Pancreas (tissue), 10 donors: ENCODE results near the gene GUCY2D. TPM values are rescaled to one million over a fixed set of nuclear protein-coding genes. Genes with fewer than 3 reads are reported as not detected.

ENCODE experiments used
- ATAC-seq, 4 donors: fragments of 200-7000 bp; cut with Tn5 transposase; one replicate each; pipeline versions ENCODE4 v1.8.0 to v1.9.1; 2020; ENCODE audit warnings: mild to moderate bottlenecking in 4 of 4, moderate library complexity in 4 of 4
- DNase-seq, 6 donors: peaks; one replicate each; pipeline ENCODE4 v3.0.0-alpha.2; 2020
- FAIRE-seq: peaks from 2 replicates; lab custom pipeline; 2012; peaks lifted over from hg19 to GRCh38; lab: Jason Lieb, UNC
- H3K27ac ChIP-seq, 4 donors: fragments of 200-600 bp; sonication (generic); 1 replicate in 3 of 4; 2 replicates in 1 of 4; pipeline versions ENCODE4 v1.5.0 to v1.8.0; 2020
- H3K27me3 ChIP-seq, 4 donors: fragments of 200-600 bp; one replicate each; pipeline ENCODE4 v1.8.0; 2021
- H3K36me3 ChIP-seq, 3 donors: fragments of 200-600 bp; sonication (generic) in 1 of 3; one replicate each; pipeline versions ENCODE4 v1.5.0 to v1.8.0; 2020 to 2021
- H3K4me1 ChIP-seq, 3 donors: fragments of 200-600 bp; one replicate each; pipeline ENCODE4 v1.8.0; 2021
- H3K4me3 ChIP-seq, 4 donors: fragments of 200-600 bp; sonication (generic) in 2 of 4; one replicate each; pipeline versions ENCODE4 v1.5.0 to v1.8.0; 2020 to 2021
- H3K9me3 ChIP-seq, 4 donors: fragments of 200-600 bp; one replicate each; pipeline ENCODE4 v1.8.0; 2021
- WGBS, 2 donors: extraction: QIAGEN DNeasy Blood & Tissue Kit; methylation state at CpG; one replicate each; pipeline ENCODE4 v1.1.7; 2013; 5-methylcytosine and 5-hydroxymethylcytosine counted together
- intact Hi-C, 3 donors: fragments of 100-400 bp; cut with DNase I; formaldehyde crosslinking; loops; one replicate each; pipeline versions ENCODE4 v1.11.1 to v1.14.2; 2022
- polyA plus RNA-seq, 2 donors: library from polyadenylated mRNA; stranded (reverse); fragments of 200-250 nt; gene quantifications; one replicate each; pipeline ENCODE4 v1.2.3, GENCODE V29; 2013
- total RNA-seq, 6 donors: library from RNA; stranded (reverse); fragmentation: NEBNext Ultra II Directional in 4 of 6; extraction: Animal tissue kit (Norgen Biotek cat#: 25700) in 4 of 6; gene quantifications; one replicate each; pipeline versions ENCODE4 v1.2.1 to v1.2.4, GENCODE V29; 2021 to 2023
- TF ChIP-seq, protein P1 (sequence below), 4 donors: fragments of 200-600 bp; sonication (generic) in 3 of 4; IDR thresholded peaks; one replicate each; pipeline versions ENCODE4 v1.5.0 to v1.8.0; 2021; ENCODE audit warnings: antibody characterized with exemption in 4 of 4
- donor health status: healthy with polysubstance abuse.
- donor health status: DM: no; HTN: no; CAD: no; lungs with moderate emphysema.
- donor health status: DM: no; HTN: no; CAD: no.
- donor health status: control.
- donor health status: control.
- donor health status: Bipolar disorder and iron deficiency.
- donor health status: DM: yes; HTN: yes; CAD: no.
- donor health status: DM: no; HTN: no; CAD: no.
- donor health status: DM: no; HTN: no; CAD: no.
- donor health status: DM: yes; HTN: yes; CAD: no.

Gene GUCY2D
- total and polyA plus RNA-seq, 8 donors, result 0.02 to 0.47 (median 0.23) TPM; not detected in 2

DNA sequence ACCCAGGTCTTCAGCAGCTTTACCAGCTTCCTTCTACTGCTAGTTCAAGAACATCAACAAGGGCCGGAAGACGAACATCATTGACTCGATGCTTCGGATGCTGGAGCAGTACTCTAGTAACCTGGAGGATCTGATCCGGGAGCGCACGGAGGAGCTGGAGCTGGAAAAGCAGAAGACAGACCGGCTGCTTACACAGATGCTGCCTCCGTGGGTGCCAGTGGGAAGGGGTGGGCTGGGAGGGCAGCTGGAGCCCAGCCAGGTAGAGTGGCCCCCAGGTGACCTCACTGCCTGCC lies 12.1 kb downstream of the GUCY2D start:
- ATAC-seq (no peak), DNase-seq (no peak), FAIRE-seq (no peak)
- Histone ChIP-seq H3K36me3 (no peaks in the 10 kb centered on the region), H3K9me3 (no peaks in the 10 kb centered on the region), H3K4me3 (no peak overlapping the region), H3K4me1 (peaks cover 5 to 8% (median 7%) of the 10 kb centered on the region in 3 donors), H3K27ac (no peak overlapping the region), H3K27me3 (no peaks in the 10 kb centered on the region)
- TF ChIP-seq, protein P1, sequence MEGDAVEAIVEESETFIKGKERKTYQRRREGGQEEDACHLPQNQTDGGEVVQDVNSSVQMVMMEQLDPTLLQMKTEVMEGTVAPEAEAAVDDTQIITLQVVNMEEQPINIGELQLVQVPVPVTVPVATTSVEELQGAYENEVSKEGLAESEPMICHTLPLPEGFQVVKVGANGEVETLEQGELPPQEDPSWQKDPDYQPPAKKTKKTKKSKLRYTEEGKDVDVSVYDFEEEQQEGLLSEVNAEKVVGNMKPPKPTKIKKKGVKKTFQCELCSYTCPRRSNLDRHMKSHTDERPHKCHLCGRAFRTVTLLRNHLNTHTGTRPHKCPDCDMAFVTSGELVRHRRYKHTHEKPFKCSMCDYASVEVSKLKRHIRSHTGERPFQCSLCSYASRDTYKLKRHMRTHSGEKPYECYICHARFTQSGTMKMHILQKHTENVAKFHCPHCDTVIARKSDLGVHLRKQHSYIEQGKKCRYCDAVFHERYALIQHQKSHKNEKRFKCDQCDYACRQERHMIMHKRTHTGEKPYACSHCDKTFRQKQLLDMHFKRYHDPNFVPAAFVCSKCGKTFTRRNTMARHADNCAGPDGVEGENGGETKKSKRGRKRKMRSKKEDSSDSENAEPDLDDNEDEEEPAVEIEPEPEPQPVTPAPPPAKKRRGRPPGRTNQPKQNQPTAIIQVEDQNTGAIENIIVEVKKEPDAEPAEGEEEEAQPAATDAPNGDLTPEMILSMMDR (IDR thresholded peaks at IDR 0.05), result no peak
- intact Hi-C loops, result no loop called here
- WGBS, 2 donors, result 90 to 93% methylated on average over 9 of the region's 9 CpGs

DNA sequence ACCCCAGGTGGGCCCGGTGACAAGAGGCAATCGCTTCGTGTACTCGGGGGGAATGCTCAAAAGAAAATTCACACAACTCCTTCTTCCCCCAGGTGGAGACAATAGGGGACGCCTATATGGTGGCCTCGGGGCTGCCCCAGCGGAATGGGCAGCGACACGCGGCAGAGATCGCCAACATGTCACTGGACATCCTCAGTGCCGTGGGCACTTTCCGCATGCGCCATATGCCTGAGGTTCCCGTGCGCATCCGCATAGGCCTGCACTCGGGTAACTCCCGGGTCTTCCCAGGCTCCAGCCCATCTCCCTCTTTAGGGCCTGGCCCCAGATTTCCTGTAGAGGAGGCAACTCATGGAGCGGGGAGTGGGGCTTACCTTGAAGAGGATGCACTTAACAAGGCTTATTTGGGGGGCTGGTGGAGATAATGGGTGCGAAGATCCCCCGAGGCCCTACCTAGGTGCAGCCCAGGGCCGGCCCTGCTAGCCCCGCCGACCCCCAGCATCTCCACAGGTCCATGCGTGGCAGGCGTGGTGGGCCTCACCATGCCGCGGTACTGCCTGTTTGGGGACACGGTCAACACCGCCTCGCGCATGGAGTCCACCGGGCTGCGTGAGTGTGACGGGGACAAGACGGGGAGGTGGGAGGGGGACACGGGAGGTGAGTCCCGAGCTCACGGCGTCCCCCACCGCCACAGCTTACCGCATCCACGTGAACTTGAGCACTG lies 13.0 kb downstream of the GUCY2D start:
- Histone ChIP-seq H3K27ac (no peak overlapping the region), H3K4me3 (peak overlapping the region in 3 of 4 donors; percentile 37 to 58 (median 45)), H3K36me3 (no peaks in the 10 kb centered on the region), H3K9me3 (no peaks in the 10 kb centered on the region), H3K4me1 (peaks cover 5 to 8% (median 7%) of the 10 kb centered on the region in 3 donors), H3K27me3 (no peaks in the 10 kb centered on the region)
- peak in 1 of 6 donors; percentile 77 for DNase-seq
- TF ChIP-seq, protein P1 (IDR thresholded peaks at IDR 0.05), result no peak
- 71 to 74% methylated on average over 41 to 44 of the region's 44 CpGs for WGBS, 2 donors
- FAIRE-seq, result no peak
- intact Hi-C loops, result no loop called here
- ATAC-seq, result no peak

DNA sequence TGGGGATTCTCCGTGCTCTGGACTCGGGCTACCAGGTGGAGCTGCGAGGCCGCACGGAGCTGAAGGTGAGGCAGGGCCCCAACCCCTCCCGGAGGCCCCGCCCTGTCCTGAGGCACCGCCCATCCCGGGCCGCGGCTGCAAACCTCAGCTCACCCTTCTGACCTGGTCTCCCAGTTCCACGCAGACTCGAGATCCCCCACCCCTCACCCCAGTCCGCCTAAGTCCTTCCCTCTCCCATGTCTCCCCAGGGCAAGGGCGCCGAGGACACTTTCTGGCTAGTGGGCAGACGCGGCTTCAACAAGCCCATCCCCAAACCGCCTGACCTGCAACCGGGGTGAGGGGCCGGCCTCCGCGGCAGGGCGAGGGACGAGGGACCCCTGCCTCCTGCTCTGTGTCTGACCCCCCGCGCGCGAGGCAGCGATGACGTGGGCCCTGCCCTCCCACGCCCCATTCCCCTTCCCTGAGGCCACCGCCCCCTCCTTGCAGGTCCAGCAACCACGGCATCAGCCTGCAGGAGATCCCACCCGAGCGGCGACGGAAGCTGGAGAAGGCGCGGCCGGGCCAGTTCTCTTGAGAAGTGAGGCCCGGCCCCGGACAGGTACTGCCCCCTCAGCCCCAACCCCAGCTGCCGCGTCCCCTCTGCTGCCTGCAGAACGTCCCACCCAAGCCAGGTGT lies 13.7 kb downstream of the GUCY2D start:
- peaks cover 5 to 8% (median 7%) of the 10 kb centered on the region in 3 donors for H3K4me1 ChIP-seq
- H3K4me3 ChIP-seq, result peak overlapping the region; percentile 11 to 58 (median 41)
- peak overlapping the region in 1 of 4 donors; percentile 41 for H3K27ac ChIP-seq
- no peaks in the 10 kb centered on the region for H3K27me3 ChIP-seq
- intact Hi-C loops, result no loop called here
- peak in 5 of 6 donors; percentile 42 to 80 (median 65) for DNase-seq
- 1% methylated on average over 40 to 46 of the region's 46 CpGs for WGBS, 2 donors
- FAIRE-seq, result no peak
- H3K36me3 ChIP-seq, result no peaks in the 10 kb centered on the region
- TF ChIP-seq, protein P1 (IDR thresholded peaks at IDR 0.05), result no peak
- H3K9me3 ChIP-seq, result no peaks in the 10 kb centered on the region
- ATAC-seq, result peak; percentile 62 to 77 (median 73)

DNA sequence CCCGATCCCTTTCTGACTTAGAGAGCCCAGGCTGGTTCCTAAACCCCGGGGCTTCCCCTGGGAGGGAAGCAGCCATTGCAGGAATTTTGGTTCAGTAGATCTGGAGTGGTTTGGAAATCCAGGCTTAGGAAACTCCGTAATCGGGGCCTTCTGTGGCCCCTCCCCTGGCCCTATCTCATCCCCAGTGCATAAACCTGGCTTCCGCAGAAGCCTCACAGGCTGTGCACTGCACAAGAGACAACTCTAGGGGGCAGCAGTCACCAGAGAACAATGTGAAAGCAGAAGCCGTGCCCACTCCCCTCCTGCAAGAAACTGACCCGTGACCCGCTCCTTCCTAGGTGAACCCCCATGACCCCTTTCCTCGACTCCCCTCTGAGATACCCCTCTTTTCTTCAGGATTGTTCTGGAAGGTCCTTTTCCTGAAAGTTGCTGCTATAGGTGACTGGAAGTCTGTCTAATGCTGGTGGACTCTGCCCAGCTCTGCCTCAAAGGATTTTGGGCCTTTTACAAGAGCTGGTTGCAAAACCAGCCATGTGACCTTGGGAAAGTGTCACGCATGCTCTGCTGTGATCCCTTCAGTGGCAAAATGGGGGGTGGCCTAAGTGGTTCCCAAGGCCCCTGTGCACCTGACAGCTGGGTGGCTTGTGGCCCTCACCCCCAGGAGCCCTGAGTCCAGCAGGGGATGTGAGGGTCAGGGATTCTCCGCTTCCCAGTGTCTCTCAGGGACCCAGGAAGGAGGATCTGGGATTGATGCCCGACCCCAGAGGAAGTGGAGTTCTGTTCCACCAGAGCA lies 14.4 kb downstream of the GUCY2D start:
- peaks cover 5 to 8% (median 7%) of the 10 kb centered on the region in 3 donors for H3K4me1 ChIP-seq
- DNase-seq, result peak in 5 of 6 donors; percentile 60 to 75 (median 71)
- no peaks in the 10 kb centered on the region for H3K9me3 ChIP-seq
- H3K27me3 ChIP-seq, result no peaks in the 10 kb centered on the region
- intact Hi-C loops, result no loop called here
- H3K27ac ChIP-seq, result peak overlapping the region in 1 of 4 donors; percentile 41
- peak; percentile 76 to 91 (median 88) for ATAC-seq
- H3K36me3 ChIP-seq, result no peaks in the 10 kb centered on the region
- H3K4me3 ChIP-seq, result peak overlapping the region; percentile 11 to 58 (median 41)
- 22 to 23% methylated on average over 12 of the region's 12 CpGs for WGBS, 2 donors
- no peak for FAIRE-seq
- TF ChIP-seq, protein P1 (IDR thresholded peaks at IDR 0.05), result peak; percentile 57 to 78 (median 70)
